OCI-LY3 (cell line): Measurements from ENCODE around the gene MEX3D.
"Not testable (repeated sequence)": the region's sequence is repeated elsewhere in the genome, so short reads cannot be mapped to it uniquely, and the experiment has no call there.

Experiments used
- H2AFZ ChIP-seq: fragments of 200-600, 300-600 bp; shearing (Covaris generic); 2 replicates; pipeline ENCODE4 v1.6.0; 2014; ENCODE audit warnings: antibody characterized with exemption, low read depth, low read length
- H3K27ac ChIP-seq: fragments of 200-600, 300-600 bp; sonication (generic); 2 replicates; pipeline ENCODE4 v1.5.1; 2014; ENCODE audit warnings: mild to moderate bottlenecking, low read length, moderate library complexity, mixed read lengths
- H3K27me3 ChIP-seq: fragments of 200-600, 300-600 bp; sonication (generic); 2 replicates; pipeline ENCODE4 v1.6.1; 2014; ENCODE audit warnings: low read depth, low read length, mixed read lengths
- H3K36me3 ChIP-seq: fragments of 200-600, 300-600 bp; sonication (generic); replicated peaks from 2 replicates; pipeline ENCODE3; 2014; ENCODE audit warnings: low read depth, low read length, mixed read lengths
- H3K4me1 ChIP-seq: fragments of 300-600, 200-600 bp; sonication (generic); 2 replicates; pipeline ENCODE4 v1.6.1; 2014; ENCODE audit warnings: low read length, mixed read lengths
- H3K4me2 ChIP-seq: fragments of 200-600, 300-600 bp; sonication (generic); 2 replicates; pipeline ENCODE4 v1.6.1; 2014; ENCODE audit warnings: low read length, mixed read lengths
- H3K4me3 ChIP-seq: fragments of 300-600, 200-600 bp; sonication (generic); 2 replicates; pipeline ENCODE4 v1.5.1; 2014; ENCODE audit warnings: antibody characterized with exemption, mild to moderate bottlenecking, low read length, moderate library complexity
- H3K79me2 ChIP-seq: fragments of 300-600, 200-600 bp; shearing (Covaris generic); 2 replicates; pipeline ENCODE4 v1.6.1; 2014; ENCODE audit warnings: mild to moderate bottlenecking, low read length, mixed read lengths
- H3K9ac ChIP-seq: fragments of 300-600, 200-600 bp; shearing (Covaris generic); 2 replicates; pipeline ENCODE4 v1.6.0; 2014; ENCODE audit warnings: mild to moderate bottlenecking, low read length, moderate library complexity
- H3K9me3 ChIP-seq: fragments of 200-600, 300-600 bp; shearing (Covaris generic); 2 replicates; pipeline ENCODE4 v1.6.1; 2014; ENCODE audit warnings: low read length, mixed read lengths; ENCODE audit not compliant: insufficient read depth
- H4K20me1 ChIP-seq: fragments of 200-600, 300-600 bp; sonication (generic); 2 replicates; pipeline ENCODE4 v1.6.1; 2016; ENCODE audit warnings: low read length, mixed read lengths; ENCODE audit not compliant: insufficient read depth
- EZH2phosphoT487 ChIP-seq: fragments of 200-600 bp; shearing (Covaris generic); IDR thresholded peaks from 2 replicates; pipeline ENCODE4 v1.6.1; 2018; ENCODE audit warnings: antibody characterized with exemption, mixed run types, low read depth
- TF ChIP-seq, protein P1 (sequence below): fragments of 200-600, 300-600 bp; sonication (generic); IDR thresholded peaks from 2 replicates; pipeline ENCODE4 v1.5.1; 2014; ENCODE audit warnings: antibody characterized with exemption, low read length, low read depth

Gene MEX3D

DNA sequence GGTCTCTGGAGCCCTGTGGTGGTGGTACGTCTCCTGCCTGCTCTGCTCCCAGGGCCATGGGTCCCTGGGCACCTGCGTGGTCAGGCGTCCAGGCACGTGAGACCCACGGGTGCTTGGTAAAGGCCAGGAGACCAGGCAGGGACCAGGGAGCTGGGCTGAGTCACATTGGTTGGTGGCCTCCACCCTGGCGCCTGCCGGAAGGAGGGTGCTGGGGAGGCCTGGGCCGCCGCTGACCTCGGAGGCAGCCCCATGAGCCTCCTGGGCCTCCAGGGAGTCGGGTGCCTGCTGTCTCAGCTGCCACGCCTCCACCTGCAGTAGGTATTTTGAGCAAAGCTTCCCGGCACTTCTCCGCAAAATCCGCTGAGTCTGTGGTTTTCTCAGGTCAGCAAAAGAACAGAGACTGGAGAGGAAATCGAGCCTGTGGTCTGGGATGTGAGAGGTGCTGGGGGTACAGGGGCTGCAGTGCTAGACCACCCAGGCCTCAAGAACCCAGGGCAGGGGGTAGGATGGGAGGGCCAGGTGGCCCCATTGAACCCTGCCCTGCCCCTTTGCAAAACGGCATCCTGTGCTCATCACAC lies 47.8 kb downstream of the MEX3D start:
- Histone ChIP-seq H3K27me3 (no peaks in the 10 kb centered on the region), H3K27ac (no peak overlapping the region), H3K4me1 (no peaks in the 10 kb centered on the region), H4K20me1 (no peaks in the 10 kb centered on the region), H3K79me2 (no peaks in the 10 kb centered on the region), H2AFZ (no peak overlapping the region), H3K4me3 (no peak overlapping the region), H3K36me3 (no peaks in the 10 kb centered on the region), H3K4me2 (no peak overlapping the region), H3K9ac (no peak overlapping the region), H3K9me3 (no peaks in the 10 kb centered on the region)
- TF ChIP-seq, protein P1, sequence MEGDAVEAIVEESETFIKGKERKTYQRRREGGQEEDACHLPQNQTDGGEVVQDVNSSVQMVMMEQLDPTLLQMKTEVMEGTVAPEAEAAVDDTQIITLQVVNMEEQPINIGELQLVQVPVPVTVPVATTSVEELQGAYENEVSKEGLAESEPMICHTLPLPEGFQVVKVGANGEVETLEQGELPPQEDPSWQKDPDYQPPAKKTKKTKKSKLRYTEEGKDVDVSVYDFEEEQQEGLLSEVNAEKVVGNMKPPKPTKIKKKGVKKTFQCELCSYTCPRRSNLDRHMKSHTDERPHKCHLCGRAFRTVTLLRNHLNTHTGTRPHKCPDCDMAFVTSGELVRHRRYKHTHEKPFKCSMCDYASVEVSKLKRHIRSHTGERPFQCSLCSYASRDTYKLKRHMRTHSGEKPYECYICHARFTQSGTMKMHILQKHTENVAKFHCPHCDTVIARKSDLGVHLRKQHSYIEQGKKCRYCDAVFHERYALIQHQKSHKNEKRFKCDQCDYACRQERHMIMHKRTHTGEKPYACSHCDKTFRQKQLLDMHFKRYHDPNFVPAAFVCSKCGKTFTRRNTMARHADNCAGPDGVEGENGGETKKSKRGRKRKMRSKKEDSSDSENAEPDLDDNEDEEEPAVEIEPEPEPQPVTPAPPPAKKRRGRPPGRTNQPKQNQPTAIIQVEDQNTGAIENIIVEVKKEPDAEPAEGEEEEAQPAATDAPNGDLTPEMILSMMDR: no peak
- no peak for TF ChIP-seq EZH2phosphoT487

DNA sequence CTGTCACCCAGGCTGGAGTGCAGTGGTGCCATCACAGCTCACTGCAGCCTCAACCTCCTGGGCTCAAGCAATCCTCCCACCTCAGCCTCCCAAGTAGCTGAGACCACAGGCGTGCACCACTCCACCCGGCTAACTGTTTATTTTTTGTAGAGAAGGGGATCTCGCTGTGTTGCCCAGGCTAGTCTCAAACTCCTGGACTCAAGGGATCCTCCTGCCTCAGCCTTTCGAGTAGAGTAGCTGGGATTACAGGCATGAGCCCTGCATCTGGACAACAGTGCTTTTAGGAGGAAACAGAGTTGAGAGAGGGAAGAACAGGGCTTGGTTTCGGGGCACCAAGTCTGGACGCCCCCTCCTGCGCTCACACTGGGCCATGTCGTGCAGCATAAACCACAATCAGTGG lies 48.3 kb downstream of the MEX3D start:
- H3K79me2 ChIP-seq, H4K20me1 ChIP-seq, H2AFZ ChIP-seq, H3K4me3 ChIP-seq, H3K36me3 ChIP-seq, H3K4me2 ChIP-seq, H3K27me3 ChIP-seq, H3K9me3 ChIP-seq, H3K4me1 ChIP-seq, H3K9ac ChIP-seq, H3K27ac ChIP-seq: not testable (repeated sequence)

DNA sequence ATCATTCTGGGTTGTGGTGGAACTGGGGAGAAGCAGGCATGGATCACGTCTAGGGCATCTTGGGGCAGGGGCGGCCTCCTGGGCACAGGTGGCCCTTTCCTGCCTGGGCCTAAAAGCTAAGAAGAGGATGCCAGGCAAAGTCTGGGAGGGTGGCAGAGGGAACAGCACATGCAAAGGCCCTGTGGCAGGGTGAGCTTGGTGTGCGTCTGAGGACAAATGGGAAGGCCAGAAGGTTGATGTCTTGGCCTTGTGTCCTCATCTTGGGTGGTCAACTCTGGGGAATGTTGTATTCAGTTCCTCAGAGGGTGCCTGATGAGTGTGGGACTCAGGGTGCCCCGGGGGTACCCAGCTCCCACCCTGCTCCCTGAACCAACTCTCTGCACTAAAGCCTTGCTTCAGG lies 49.7 kb downstream of the MEX3D start:
- no peaks in the 10 kb centered on the region for H3K36me3 ChIP-seq
- no peak overlapping the region for H3K4me3 ChIP-seq
- no peaks in the 10 kb centered on the region for H3K4me1 ChIP-seq
- H3K79me2 ChIP-seq: no peaks in the 10 kb centered on the region
- H3K9me3 ChIP-seq: no peaks in the 10 kb centered on the region
- H3K27me3 ChIP-seq: no peaks in the 10 kb centered on the region
- no peak overlapping the region for H2AFZ ChIP-seq
- H3K4me2 ChIP-seq: no peak overlapping the region
- H4K20me1 ChIP-seq: no peaks in the 10 kb centered on the region
- no peak overlapping the region for H3K27ac ChIP-seq
- TF ChIP-seq, protein P1: no peak
- no peak for TF ChIP-seq EZH2phosphoT487
- no peak overlapping the region for H3K9ac ChIP-seq

DNA sequence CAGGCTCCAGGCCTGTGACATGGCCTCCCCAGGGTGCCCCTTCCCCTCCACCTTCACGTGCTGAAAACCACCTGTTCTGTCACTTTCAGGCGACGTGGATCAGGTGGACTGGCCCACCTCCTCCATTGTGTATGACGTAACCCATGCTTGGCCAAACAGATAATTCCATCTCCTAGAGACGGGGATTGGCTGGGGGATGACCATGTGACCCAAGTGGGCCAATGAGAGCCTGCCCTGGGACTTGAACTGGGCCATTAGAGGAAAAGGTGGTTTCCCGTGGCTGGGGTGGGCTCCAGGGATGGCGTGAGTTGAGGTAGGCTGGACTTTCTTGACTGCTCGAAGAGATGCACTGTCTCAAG lies 51.8 kb downstream of the MEX3D start:
- H2AFZ ChIP-seq: no peak overlapping the region
- no peak overlapping the region for H3K27ac ChIP-seq
- H4K20me1 ChIP-seq: no peaks in the 10 kb centered on the region
- no peaks in the 10 kb centered on the region for H3K4me1 ChIP-seq
- no peaks in the 10 kb centered on the region for H3K36me3 ChIP-seq
- no peaks in the 10 kb centered on the region for H3K27me3 ChIP-seq
- H3K4me3 ChIP-seq: no peak overlapping the region
- H3K9ac ChIP-seq: no peak overlapping the region
- TF ChIP-seq, protein P1: no peak
- no peak for TF ChIP-seq EZH2phosphoT487
- H3K4me2 ChIP-seq: no peak overlapping the region
- no peaks in the 10 kb centered on the region for H3K79me2 ChIP-seq
- no peaks in the 10 kb centered on the region for H3K9me3 ChIP-seq
